ENCODE data around the gene CD40. TPM values are rescaled to one million over a fixed set of nuclear protein-coding genes. Genes with fewer than 3 reads are reported as not detected.

Gene CD40
- polyA plus RNA-seq, 3 donors = 14.4 to 26.1 (median 18.8) TPM

DNA sequence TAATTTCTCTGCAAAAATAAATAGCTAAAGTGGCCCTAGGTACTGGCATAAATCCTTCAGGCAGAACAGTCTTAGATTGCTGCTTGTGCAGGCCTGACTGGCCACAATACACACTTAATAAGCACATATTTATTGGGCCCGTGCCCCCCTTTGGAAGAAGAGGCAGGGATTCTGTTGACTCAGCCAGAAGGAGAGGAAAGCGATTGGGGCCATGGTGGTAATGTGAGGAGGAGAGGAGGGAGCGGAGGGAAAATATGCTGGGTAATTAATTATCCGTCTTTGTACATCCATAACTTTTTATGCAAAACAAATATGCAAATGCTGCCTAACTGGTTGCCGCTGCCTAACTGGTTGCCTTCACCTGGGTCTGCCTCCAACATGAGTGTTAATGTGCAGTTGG, 36.2 kb downstream of the CD40 start:
- H3K27ac Mint-ChIP-seq = no peak overlapping the region
- Histone ChIP-seq H4K20me1 (ENCODE audit: insufficient read depth, low read length) (no peaks in the 10 kb centered on the region), H3K27me3 (ENCODE audit: control insufficient read depth in 2 of 2, insufficient read depth in 2 of 2, low read length in 2 of 2) (no peaks in the 10 kb centered on the region), H3K4me2 (replicated peaks; ENCODE audit: extremely low read depth, low read length, poor library complexity, severe bottlenecking) (no peak overlapping the region), H2AFZ (ENCODE audit: insufficient read depth, low read depth, low read length, poor library complexity, severe bottlenecking) (no peak overlapping the region), H3K4me1 (ENCODE audit: control insufficient read depth in 1 of 2, insufficient read depth in 2 of 2, low read length in 2 of 2) (no peaks in the 10 kb centered on the region), H3K9ac (ENCODE audit: insufficient read depth, low read length, poor library complexity, severe bottlenecking) (no peak overlapping the region), H3K79me2 (ENCODE audit: insufficient read depth, low read length) (no peaks in the 10 kb centered on the region), H3K36me3 (replicated peaks in 1 of 2; ENCODE audit: control insufficient read depth in 1 of 2, insufficient read depth in 2 of 2, low read length in 2 of 2) (no peaks in the 10 kb centered on the region), H3K9me3 (replicated peaks in 1 of 2; ENCODE audit: control insufficient read depth in 1 of 2, insufficient read depth in 1 of 2, low read length in 2 of 2) (no peaks in the 10 kb centered on the region), H3K4me3 (replicated peaks in 1 of 3; ENCODE audit: low read depth in 2 of 3, low read length in 3 of 3) (no peak overlapping the region), H3K27ac (ENCODE audit: low read depth in 1 of 2, low read length in 2 of 2) (no peak overlapping the region)
- no CpG with 5 or more reads among the region's 5 CpGs for WGBS (ENCODE audit: insufficient coverage)
- DNase-seq = no peak
- peaks cover 0 to 4% (median 0%) of the 10 kb centered on the region in 7 donors for H3K9me3 Mint-ChIP-seq
- no peaks in the 10 kb centered on the region for H3K4me1 Mint-ChIP-seq
- H3K36me3 Mint-ChIP-seq = no peaks in the 10 kb centered on the region
- TF ChIP-seq CTCF (IDR thresholded peaks at IDR 0.05) = no peak
- no peak overlapping the region for H3K4me3 Mint-ChIP-seq
- H3K27me3 Mint-ChIP-seq (ENCODE audit: low read depth in 3 of 3) = peaks cover 14 to 16% (median 16%) of the 10 kb centered on the region in 3 donors
- intact Hi-C loops (cut with micrococcal nuclease) = no loop called here

DNA sequence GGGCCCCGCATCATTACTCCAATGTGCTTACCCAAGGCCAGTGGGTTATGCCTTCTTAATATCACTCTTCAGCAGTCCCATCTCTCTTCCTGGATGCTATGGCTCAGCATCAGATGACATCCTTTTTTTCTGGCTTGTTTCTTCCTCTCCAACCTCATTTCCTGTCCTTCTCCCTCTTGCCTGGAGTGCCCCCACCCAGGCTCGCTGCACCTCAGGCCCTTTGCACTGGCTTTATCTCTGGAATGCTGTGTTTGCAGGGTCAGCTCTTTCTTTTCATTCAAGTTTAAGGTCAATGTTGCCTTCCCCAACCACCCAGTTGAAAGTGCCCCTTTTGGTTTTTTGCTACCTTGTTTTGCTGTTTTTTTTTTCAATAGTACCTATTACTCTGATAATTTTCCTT, 36.7 kb downstream of the CD40 start:
- H3K9ac ChIP-seq (ENCODE audit: insufficient read depth, low read length, poor library complexity, severe bottlenecking) = no peak overlapping the region
- H3K79me2 ChIP-seq (ENCODE audit: insufficient read depth, low read length) = no peaks in the 10 kb centered on the region
- 86% methylated on average over 1 of the region's 2 CpGs for WGBS (ENCODE audit: insufficient coverage)
- TF ChIP-seq CTCF (IDR thresholded peaks at IDR 0.05) = no peak
- Mint-ChIP-seq H3K27me3 (ENCODE audit: low read depth in 3 of 3) (peaks cover 14 to 16% (median 16%) of the 10 kb centered on the region in 3 donors), H3K36me3 (no peaks in the 10 kb centered on the region), H3K9me3 (peaks cover 0 to 4% (median 0%) of the 10 kb centered on the region in 7 donors), H3K4me1 (no peaks in the 10 kb centered on the region), H3K27ac (no peak overlapping the region), H3K4me3 (no peak overlapping the region)
- no peaks in the 10 kb centered on the region for H4K20me1 ChIP-seq (ENCODE audit: insufficient read depth, low read length)
- no peaks in the 10 kb centered on the region for H3K9me3 ChIP-seq (replicated peaks in 1 of 2; ENCODE audit: control insufficient read depth in 1 of 2, insufficient read depth in 1 of 2, low read length in 2 of 2)
- no peak for DNase-seq
- H3K27me3 ChIP-seq (ENCODE audit: control insufficient read depth in 2 of 2, insufficient read depth in 2 of 2, low read length in 2 of 2) = no peaks in the 10 kb centered on the region
- H2AFZ ChIP-seq (ENCODE audit: insufficient read depth, low read depth, low read length, poor library complexity, severe bottlenecking) = no peak overlapping the region
- no peak overlapping the region for H3K4me2 ChIP-seq (replicated peaks; ENCODE audit: extremely low read depth, low read length, poor library complexity, severe bottlenecking)
- H3K27ac ChIP-seq (ENCODE audit: low read depth in 1 of 2, low read length in 2 of 2) = no peak overlapping the region
- H3K4me3 ChIP-seq (replicated peaks in 1 of 3; ENCODE audit: low read depth in 2 of 3, low read length in 3 of 3) = no peak overlapping the region
- intact Hi-C loops (cut with micrococcal nuclease) = no loop called here
- no peaks in the 10 kb centered on the region for H3K4me1 ChIP-seq (ENCODE audit: control insufficient read depth in 1 of 2, insufficient read depth in 2 of 2, low read length in 2 of 2)
- H3K36me3 ChIP-seq (replicated peaks in 1 of 2; ENCODE audit: control insufficient read depth in 1 of 2, insufficient read depth in 2 of 2, low read length in 2 of 2) = no peaks in the 10 kb centered on the region

All from CD14-positive monocyte (primary cell).